HG02571 (cell line): ENCODE data around the gene DHRS12.

Source experiments
- ATAC-seq: cut with Tn5 transposase; IDR thresholded peaks from one replicate; pipeline ENCODE4 v1.9.1; 2021; ENCODE audit warnings: mild to moderate bottlenecking, moderate library complexity; ENCODE audit not compliant: unreplicated experiment

DHRS12 gene

DNA sequence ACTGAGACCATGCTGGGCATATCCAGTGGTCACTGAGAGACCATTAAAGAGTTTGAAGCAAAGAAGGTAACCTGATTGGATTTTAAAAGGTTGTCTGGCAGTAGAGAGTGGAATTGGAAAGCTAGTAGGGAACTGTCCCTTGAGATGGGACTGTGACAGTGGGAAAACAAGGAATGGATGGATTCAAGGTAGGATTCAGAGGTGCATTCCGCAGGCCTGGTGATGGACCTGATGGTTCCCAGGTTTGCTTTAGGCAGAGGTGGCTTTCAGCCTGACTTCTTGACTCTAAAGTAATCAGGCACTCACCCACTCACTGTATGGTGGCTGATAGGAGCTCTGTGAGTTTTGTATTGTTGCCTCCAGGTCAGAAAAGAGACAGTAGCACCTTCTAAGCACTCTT lies 73.0 kb downstream of the DHRS12 start:
- ATAC-seq, result no peak

DNA sequence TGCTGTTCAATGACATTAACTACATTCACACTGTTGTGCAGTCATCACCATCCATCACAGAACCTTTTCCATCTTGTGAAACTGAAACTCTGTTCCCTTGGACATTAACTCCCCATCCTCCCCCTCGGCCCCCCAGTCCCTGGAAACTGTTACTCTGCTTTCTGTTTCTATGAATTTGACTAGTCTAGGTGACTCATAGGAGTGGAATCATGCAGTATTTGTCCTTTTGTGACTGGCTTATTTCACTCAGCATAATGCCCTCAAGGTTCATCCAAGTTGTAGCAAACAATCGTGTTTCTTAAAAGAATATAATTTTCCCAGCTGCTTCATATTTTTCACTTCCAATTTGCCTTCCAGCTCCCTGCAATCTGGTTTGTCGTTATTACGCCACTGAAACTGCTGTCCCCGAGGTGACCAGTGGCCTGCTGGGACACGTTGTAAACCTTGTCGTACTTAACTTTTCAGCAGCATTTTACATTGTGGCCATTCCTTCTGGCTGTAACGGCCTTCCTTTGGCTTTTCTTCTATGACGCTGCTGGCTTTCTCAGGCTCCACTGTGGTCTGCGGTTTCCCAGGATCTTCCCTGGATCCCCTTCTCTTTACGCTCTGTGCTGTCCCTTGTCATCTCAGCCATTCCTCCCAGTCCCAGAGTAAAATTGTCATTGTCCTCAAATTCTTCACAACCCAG lies 74.0 kb downstream of the DHRS12 start:
- ATAC-seq, result no peak

DNA sequence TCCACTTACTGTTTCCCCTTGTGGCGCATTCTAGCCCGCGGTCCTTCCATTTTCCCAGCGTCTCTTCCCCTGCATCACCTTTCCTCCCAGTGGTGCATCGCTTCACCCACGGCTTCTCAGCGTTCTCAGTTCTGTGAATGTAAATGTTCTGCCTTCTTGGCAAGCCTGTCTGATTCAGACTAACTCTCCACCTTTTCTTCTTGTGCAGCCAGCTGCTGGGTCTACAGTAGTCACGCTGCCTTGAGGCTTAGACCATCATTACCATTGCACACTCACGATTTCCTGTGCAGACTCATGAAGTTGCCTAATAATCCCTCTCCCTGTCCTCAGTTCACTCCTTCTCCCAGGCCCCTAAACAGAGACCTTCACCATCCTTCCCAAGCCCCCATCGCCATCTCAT lies 75.0 kb downstream of the DHRS12 start:
- no peak for ATAC-seq

DNA sequence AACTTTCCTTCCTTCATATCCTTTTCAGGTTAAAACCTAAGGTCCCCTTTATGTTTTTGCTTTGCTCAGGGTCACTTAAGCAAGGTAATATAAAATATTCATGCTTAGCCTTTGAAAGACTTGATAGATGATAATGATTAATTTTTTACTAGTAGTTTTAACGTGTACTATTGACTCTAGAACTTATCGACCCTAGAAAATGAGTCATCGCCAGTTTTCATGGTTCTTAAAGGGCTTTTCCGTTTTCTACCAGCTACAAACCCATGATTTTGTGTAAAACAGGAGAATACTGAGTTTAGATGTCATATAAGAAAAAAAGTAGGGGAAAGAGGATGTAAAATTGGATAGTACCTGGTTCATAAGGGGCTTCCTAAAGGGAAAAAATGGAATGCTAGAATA lies 75.7 kb downstream of the DHRS12 start:
- no peak for ATAC-seq

DNA sequence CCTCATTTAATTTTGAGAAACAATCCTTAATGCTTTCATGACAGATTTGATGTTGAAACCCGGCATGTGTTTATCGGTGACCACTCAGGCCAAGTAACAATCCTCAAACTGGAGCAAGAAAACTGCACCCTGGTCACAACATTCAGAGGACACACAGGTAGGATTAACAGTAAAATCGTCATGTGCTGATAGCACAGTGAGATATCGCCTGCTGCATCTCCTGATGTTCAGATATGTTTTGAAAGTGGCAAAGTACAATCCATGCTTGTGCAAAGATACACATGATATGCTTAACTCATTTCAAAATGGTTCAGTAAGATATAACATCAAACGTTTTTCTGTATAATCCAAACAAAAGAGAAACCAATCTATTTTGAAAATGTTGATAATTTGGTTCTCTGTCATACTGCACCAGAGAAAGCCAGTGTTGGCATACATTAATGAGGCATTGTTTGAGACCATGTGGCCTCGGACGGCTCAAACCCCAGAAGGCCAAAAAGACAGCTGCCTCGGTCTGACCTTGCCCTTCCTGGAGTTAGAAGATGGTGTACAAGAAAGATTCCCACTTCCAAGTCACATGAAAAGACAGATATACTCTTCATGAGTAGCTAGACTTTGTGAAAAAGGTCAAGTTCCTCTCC lies 76.2 kb downstream of the DHRS12 start:
- no peak for ATAC-seq

DNA sequence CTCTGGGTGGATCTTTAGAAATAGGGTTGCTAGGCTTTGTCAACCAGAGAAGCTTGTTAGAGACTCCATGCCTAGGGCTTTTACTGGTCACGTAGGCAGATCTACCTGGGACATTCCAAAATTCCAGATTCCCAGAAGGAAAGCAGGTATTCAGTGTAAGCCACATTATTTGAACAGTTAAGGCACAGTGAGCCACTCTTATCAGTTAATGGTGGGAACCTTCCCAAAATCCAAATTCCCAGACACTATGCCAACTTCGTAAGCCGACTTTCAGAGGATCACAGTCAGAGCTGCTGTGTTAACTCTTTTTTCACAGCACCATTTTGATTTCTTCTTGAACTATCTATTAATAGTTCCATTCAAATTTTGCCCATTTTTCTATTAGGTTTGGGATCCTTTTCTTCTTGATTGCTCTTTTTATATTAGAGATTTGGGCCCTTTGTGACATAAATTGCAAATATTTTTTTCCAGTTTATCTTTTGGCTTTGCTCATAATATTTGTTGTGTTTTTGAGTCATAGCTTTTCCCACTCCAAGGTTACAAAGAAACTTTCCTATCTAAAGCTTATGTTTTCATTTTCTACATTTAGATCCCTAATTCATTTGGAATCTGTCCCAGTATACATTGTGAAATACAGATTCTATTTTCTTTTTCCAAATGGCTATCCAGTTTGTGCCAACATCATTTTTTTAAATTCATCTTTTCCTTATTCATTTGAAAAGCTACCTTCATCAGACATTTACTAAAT lies 77.3 kb downstream of the DHRS12 start:
- ATAC-seq, result no peak

DNA sequence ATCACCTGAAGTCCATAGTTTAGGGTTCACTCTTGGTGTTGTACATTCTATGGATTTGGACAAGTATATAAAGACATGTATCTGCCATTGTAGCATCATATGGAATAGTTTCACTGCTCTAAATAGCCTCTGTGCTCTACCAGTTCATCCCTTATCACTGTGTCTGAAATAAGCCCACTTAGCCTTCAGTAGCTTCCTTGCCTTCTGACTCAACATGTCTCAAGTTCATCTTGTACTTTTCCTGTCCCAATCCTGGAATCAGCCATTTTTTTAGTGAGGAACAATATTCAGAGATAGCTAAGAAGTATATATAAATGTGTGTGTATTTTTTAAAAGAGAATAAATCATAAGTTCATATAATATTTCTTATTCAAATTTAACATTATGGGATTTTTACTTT lies 79.2 kb downstream of the DHRS12 start:
- no peak for ATAC-seq

DNA sequence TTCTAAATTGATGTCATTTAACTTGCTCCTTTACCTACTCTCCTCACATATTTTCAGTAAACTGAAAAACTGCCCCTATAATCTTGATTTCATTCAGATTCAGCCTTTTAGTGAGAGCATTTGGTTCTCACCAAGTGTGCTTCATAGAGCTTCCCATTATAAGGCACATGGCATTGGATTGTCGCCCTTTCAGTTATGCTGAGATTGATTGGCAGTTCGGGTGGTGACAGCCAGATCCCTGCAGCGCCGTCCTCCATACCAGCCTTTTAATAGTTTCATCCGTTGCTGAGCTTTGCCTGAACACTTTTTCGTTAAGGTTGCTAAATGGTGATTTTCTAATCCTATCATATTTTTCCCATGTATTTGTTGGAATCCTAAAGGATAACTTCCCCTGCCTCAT lies 80.4 kb downstream of the DHRS12 start:
- ATAC-seq, result no peak

DNA sequence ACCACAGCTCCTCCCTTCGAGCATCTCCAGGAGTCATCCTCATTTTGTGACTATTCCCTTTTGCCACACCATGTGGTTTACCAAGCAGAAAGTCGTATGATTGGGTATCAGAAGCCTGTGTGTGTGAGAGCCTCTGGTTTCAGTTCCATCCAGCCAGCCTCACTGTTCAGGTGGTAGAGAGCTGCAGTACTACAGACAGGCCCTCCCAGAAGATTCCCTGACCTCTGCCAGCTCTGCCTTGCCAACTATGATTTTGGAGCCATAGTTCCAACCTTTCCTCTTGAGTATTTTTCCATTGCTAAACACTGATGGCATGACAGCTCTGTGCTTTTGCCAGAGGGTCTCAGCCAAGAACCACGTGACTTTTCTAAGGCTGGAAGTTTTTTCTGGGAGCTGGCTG lies 82.5 kb downstream of the DHRS12 start:
- ATAC-seq, result peak; percentile 87

DNA sequence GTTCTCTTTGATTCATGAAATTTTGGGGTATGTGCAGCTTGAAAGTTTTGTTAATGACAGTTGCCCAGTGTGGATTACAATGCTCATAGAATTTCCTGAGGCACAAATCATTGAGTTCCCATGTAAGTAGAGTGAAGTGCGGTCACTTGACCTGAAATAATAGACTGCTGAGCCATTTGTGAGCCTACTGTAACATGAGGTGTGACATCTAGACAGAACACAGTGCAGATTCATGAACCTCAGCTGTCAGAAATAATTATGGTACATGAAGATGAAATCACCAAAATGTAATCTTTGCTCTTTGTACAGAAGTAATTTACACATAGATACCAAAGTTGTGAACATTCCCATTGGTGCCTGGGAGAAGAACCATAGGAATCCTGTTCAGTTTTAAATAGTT lies 84.6 kb downstream of the DHRS12 start:
- ATAC-seq, result no peak
